Mucosa of stomach (tissue), 1 donor: ENCODE results near the gene ACP3.

Source experiments
- H3K27me3 ChIP-seq: one replicate; pipeline ENCODE4 v1.7.0; 2013; ENCODE audit warnings: mild to moderate bottlenecking, low read length; ENCODE audit not compliant: control insufficient read depth, insufficient read depth
- H3K36me3 ChIP-seq: one replicate; pipeline ENCODE4 v1.7.0; 2013; ENCODE audit warnings: low read length; ENCODE audit not compliant: control insufficient read depth, insufficient read depth
- H3K4me1 ChIP-seq: one replicate; pipeline ENCODE4 v1.7.0; 2013; ENCODE audit warnings: mild to moderate bottlenecking, low read length; ENCODE audit not compliant: control insufficient read depth, insufficient read depth
- H3K4me3 ChIP-seq: one replicate; pipeline ENCODE4 v1.7.0; 2013; ENCODE audit warnings: low read length
- H3K9ac ChIP-seq: one replicate; pipeline ENCODE4 v1.7.0; 2013; ENCODE audit warnings: mild to moderate bottlenecking, low read length, moderate library complexity
- H3K9me3 ChIP-seq: one replicate; pipeline ENCODE4 v1.7.0; 2013; ENCODE audit warnings: mild to moderate bottlenecking, low read length, moderate library complexity; ENCODE audit not compliant: control insufficient read depth
- donor health status: Pancreatic carcinoma.

The ACP3 gene

DNA sequence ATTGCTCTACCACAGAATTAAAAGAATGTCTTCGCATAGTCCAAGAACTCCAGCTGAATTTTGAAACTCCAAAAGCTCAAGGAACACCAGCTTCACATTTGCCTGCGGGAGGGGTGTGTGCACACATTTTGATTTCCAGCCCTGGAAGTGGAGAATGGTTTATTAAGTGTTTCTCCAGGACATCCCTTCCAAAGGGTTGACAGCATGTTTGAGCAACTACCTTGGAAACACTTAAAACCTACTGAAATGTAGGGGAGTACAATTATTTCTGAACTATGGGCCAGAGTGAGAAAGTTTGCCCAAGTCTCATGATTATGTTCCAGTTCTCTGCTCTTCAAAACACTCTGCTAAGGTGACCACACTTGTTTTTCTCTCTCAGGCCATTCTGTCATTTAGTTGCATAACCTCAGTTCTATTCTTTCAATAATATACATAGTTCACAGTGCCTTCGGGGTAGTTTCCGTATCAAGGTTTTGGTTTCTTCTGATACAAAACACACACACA lies 7.9 kb downstream of the ACP3 start:
- Histone ChIP-seq H3K4me1 (peaks cover 17% of the 10 kb centered on the region), H3K4me3 (no peak overlapping the region), H3K27me3 (no peaks in the 10 kb centered on the region), H3K9me3 (no peaks in the 10 kb centered on the region), H3K9ac (no peak overlapping the region), H3K36me3 (no peaks in the 10 kb centered on the region)

DNA sequence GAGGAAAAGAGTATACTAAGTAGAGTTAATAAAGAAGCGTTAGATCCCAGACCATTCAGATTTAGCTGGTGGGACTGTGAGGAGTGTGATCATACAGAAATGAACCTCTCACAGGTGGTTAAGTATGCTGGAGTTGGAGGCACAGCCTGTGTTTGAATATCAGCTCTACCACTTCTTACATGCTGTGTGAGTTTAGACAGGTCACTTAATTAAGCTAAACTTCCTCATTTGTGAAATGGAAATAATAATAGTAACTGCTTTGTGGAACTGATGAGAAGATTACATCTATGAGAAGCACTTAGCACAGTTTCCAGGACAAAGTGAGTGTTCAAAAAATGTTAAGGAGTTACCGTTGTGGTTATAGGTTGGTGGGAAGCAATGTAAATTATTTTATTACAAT lies 8.4 kb downstream of the ACP3 start:
- Histone ChIP-seq H3K9ac (no peak overlapping the region), H3K4me1 (peaks cover 17% of the 10 kb centered on the region), H3K9me3 (no peaks in the 10 kb centered on the region), H3K4me3 (no peak overlapping the region), H3K36me3 (no peaks in the 10 kb centered on the region), H3K27me3 (no peaks in the 10 kb centered on the region)

GRCh38 chr3:132326251-132326650 lies 9.0 kb downstream of the ACP3 start:
- Histone ChIP-seq H3K27me3 (no peaks in the 10 kb centered on the region), H3K9ac (no peak overlapping the region), H3K9me3 (no peaks in the 10 kb centered on the region), H3K36me3 (no peaks in the 10 kb centered on the region), H3K4me3 (no peak overlapping the region), H3K4me1 (peaks cover 13% of the 10 kb centered on the region)

DNA sequence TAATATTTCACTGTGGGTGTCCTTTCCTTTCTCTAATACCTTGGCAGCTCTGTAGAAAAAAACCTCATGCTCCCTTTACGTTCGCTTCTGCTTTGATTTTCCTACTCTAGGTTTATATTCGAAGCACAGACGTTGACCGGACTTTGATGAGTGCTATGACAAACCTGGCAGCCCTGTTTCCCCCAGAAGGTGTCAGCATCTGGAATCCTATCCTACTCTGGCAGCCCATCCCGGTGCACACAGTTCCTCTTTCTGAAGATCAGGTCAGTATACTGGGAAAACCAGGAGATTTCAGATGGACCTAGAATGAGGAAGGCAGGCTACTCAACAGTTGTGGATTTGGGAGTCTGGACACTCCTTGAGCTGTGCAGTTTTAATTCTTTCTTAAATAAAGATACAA lies 14.9 kb downstream of the ACP3 start:
- Histone ChIP-seq H3K4me3 (no peak overlapping the region), H3K9ac (no peak overlapping the region), H3K9me3 (no peaks in the 10 kb centered on the region), H3K4me1 (no peaks in the 10 kb centered on the region), H3K27me3 (no peaks in the 10 kb centered on the region), H3K36me3 (no peaks in the 10 kb centered on the region)

DNA sequence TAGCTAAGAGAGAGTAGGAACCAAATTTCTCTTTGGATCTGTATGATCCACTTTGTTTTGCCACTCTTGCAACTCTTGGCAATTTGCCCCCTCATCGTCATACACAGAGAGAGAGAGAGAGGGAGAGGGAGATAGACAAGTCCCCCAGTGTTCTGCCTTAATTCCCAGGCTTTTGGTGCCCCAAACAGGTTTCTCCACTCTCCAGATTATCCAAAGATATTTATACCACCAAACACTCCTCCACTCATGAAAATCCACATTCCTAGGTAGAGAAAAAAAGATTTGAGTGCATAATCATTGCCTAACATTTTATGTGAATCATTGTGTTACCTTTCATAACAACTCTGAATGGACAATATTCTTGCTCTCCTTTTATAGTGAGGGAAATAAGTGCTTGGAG lies 15.3 kb downstream of the ACP3 start:
- Histone ChIP-seq H3K4me3 (no peak overlapping the region), H3K36me3 (no peaks in the 10 kb centered on the region), H3K9me3 (no peaks in the 10 kb centered on the region), H3K27me3 (no peaks in the 10 kb centered on the region), H3K4me1 (no peaks in the 10 kb centered on the region), H3K9ac (no peak overlapping the region)

DNA sequence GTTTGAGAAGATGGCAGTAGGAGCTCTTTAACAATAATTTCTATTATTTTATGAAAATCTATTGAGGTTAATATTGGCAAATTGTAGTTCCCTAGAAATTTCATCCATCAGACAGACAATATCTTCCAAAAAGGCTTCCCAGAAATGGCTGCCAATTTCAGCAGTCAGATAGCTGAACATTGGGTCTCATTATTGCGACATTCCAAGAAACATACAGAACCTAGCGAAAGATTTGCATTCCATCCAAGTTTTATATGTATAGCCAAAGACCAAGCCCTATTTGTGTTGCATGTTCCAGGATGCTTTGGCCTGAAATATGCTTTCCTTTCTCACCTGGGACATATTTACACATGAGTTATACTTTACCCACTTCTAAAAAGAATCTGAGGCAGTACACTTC lies 24.5 kb downstream of the ACP3 start:
- Histone ChIP-seq H3K4me3 (no peak overlapping the region), H3K27me3 (no peaks in the 10 kb centered on the region), H3K36me3 (no peaks in the 10 kb centered on the region), H3K9me3 (no peaks in the 10 kb centered on the region), H3K9ac (no peak overlapping the region), H3K4me1 (no peaks in the 10 kb centered on the region)

DNA sequence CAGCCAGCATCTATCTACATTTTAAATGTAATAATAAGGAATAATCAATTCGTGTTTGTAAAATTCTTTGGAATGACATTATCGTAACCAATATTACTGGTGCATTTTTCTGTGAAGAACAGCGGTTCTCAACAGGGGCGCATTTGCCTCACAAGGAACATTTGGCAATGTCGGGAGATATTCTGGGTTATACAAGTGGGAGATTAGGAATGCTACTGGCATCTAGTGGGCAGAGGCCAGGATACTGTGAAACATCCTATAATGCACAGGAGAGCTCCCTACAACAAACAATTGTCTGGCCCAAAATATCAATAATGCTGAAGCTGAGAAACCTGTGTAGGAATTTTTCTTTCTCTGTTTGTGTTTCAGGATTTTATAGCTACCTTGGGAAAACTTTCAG lies 25.0 kb downstream of the ACP3 start:
- Histone ChIP-seq H3K9ac (no peak overlapping the region), H3K4me3 (no peak overlapping the region), H3K27me3 (no peaks in the 10 kb centered on the region), H3K9me3 (no peaks in the 10 kb centered on the region), H3K4me1 (no peaks in the 10 kb centered on the region), H3K36me3 (no peaks in the 10 kb centered on the region)

DNA sequence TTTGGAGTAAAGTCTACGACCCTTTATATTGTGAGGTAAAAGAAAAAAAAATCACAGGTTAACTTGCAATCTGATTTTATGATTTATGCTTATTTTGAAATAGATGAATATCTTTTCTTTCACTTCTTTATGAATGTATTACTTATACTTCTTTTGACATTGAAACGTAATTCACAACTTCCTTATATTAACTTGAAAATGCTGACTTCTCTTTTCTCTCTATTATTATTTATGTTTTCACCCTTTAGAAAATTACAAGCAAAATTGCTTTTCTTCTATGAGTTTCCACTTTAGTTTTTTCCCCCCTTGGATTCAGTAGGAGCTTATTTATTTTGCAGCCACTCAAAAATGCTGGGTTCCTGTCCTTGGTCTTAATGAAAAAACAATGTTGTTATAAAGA lies 25.4 kb downstream of the ACP3 start:
- Histone ChIP-seq H3K9ac (no peak overlapping the region), H3K9me3 (no peaks in the 10 kb centered on the region), H3K4me3 (no peak overlapping the region), H3K27me3 (no peaks in the 10 kb centered on the region), H3K4me1 (no peaks in the 10 kb centered on the region), H3K36me3 (no peaks in the 10 kb centered on the region)

DNA sequence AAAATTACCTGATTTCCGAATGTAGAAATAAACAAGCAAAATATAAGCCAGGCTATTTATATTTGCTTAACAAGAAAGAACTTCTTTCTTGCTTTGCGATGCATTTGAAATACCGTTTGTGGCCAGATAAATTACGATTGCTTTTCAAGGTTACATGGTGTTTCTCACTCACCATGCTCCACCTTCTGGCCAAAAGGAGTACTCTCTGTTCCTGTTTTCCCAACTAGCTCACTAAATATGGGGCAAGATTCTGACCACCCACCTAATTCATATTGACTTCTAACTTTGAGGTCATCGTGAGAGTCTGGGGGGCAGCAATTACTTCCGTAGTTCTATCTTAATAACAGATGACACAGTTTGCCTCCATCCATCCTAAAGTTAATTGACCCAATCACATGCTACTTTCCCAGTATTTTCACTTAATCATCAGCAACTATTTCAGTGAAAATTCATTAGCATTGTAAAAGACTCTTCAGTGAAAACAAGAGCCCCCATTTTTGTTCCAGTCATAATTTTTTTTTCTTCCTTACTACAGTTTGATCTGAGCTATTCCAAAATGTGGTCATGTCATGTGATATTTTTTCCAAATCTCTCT lies 25.9 kb downstream of the ACP3 start:
- Histone ChIP-seq H3K4me3 (no peak overlapping the region), H3K9ac (no peak overlapping the region), H3K27me3 (no peaks in the 10 kb centered on the region), H3K9me3 (no peaks in the 10 kb centered on the region), H3K36me3 (no peaks in the 10 kb centered on the region), H3K4me1 (no peaks in the 10 kb centered on the region)

DNA sequence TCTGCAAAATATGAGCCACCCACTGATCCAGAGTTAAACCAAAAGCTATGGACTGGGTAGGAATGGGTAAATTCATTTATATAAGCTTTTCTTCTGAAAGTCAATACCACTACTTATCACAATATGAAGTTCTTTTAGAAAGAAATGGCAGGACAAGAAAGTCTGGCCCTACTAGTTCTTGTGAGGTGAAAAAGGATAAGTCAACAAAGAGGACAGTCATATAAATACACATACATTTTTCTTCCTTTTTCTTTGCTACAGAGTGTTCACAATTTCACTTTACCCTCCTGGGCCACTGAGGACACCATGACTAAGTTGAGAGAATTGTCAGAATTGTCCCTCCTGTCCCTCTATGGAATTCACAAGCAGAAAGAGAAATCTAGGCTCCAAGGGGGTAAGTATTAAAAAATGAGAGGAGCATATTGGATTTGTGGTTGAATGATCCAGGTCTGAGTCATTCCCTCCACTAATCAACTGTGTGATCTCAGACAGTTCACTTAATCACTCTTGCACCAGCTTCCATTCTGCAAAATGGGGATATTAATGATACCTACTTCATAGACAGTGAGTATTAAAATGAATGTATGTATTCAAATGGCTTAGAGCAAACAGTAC lies 27.6 kb downstream of the ACP3 start:
- H3K4me1 ChIP-seq: no peaks in the 10 kb centered on the region
- H3K27me3 ChIP-seq: no peaks in the 10 kb centered on the region
- H3K36me3 ChIP-seq: no peaks in the 10 kb centered on the region
- H3K4me3 ChIP-seq: no peak overlapping the region
- H3K9me3 ChIP-seq: no peaks in the 10 kb centered on the region
- H3K9ac ChIP-seq: no peak overlapping the region

DNA sequence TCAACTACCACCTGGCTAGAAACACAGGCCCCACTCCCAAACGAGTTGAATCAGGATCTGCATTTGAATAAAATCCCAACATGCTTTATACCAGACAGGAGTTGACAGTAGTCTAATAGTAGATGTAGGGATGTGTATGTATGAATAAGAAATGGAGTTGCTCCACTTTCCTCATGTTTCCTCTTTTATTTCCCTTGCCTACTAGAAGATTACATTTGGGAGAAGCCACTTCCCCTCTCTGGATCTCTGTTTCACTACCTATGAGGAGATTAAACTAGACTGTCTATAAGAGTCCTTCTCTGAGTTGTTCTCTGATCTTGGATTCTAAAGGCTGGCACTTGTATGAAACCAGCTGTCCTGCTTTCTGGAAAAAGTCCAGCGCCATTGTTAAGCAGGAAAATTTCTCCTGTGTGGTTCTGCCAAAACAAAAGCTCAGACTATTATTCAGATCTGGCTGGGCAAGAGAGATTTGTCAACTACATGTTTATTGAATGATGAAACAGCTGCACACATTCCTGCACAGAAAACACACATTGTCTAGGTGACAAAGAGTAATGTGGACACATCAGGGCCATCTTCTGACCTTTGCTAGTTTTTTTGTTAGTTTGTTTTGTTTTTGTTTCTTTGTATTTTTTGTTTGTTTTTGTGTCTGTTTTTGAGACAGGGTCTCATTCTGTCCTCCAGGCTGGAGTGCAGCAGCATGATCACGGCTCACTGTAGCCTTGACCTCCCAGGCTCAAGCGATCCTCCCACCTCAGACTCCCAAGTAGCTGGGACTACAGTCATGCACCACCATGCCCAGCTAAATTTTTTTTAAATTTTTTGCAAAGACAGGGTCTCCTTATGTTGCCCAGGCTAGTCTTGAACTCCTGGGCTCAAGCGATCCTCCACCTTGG lies 29.9 kb downstream of the ACP3 start:
- no peaks in the 10 kb centered on the region for H3K27me3 ChIP-seq
- H3K4me1 ChIP-seq: no peaks in the 10 kb centered on the region
- no peaks in the 10 kb centered on the region for H3K9me3 ChIP-seq
- no peak overlapping the region for H3K9ac ChIP-seq
- H3K36me3 ChIP-seq: no peaks in the 10 kb centered on the region
- no peak overlapping the region for H3K4me3 ChIP-seq

DNA sequence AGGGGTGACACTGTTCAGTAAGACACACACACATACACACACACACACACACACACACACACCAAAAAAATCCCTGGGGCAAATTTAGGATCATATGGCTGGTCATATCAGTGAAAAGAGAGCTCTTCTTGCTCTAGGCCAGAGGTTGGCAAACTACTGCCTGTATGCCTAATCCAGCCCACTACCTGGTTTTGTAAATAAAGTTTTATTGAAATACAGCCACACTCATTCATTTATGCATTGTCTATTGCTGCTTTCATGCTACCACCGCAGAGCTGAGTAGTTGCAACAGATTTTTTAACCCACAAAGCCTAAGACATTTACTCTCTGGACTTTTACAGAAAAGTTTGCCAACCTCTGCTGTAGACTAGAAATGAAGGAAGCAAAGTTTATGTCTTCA lies 30.6 kb downstream of the ACP3 start:
- H3K36me3 ChIP-seq: no peaks in the 10 kb centered on the region
- no peaks in the 10 kb centered on the region for H3K9me3 ChIP-seq
- H3K4me1 ChIP-seq: no peaks in the 10 kb centered on the region
- no peaks in the 10 kb centered on the region for H3K27me3 ChIP-seq
- no peak overlapping the region for H3K4me3 ChIP-seq
- H3K9ac ChIP-seq: no peak overlapping the region
